Fibroblast of the aortic adventitia (primary cell): Measurements from ENCODE around the gene ZNF462. TPM values are rescaled to one million over a fixed set of nuclear protein-coding genes. Genes with fewer than 3 reads are reported as not detected.
A peak's percentile ranks its signal among the peaks of the same experiment; 100 is the strongest.

Source experiments
- DNase-seq: peaks from one replicate; pipeline ENCODE4 v3.0.0-alpha.2; 2010; ENCODE audit warnings: low read depth
- H3K4me3 ChIP-seq: 2 replicates; pipeline ENCODE4 v1.5.1; 2011; ENCODE audit warnings: low read depth, mild to moderate bottlenecking, control low read depth, low read length, moderate library complexity
- total RNA-seq: library from RNA; depleted of rRNA; stranded (reverse); fragments of >200 nt; gene quantifications from 2 replicates; pipeline ENCODE4 v1.2.3, GENCODE V29; 2012; ENCODE audit warnings: low replicate concordance
- TF ChIP-seq, protein P1 (sequence below): IDR thresholded peaks from 2 replicates; pipeline ENCODE4 v1.5.1; 2011; ENCODE audit warnings: mild to moderate bottlenecking, low read length, control low read depth, inconsistent platforms; ENCODE audit not compliant: insufficient read depth

The ZNF462 gene
- total RNA-seq, 1 donor, result 9.1 TPM

DNA sequence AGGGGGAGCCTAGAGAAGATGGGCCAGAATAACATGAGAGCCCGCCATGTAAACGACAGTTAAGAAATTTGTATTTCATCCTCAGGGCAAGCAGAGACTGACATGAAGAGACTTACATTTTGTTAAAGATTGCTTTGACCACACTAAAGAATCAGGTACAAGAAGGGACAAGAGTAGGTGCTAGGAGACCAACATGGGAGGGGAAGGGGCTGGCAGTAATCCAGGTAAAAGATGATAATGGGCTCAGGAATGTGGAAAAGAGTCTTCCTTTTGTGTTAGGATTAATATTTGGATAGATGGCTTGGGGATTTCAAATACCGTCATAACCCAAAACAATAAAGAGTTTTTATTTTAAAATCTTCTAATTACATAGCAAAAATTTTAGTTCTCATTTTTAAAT is 137.3 kb downstream of the ZNF462 start:
- DNase-seq, result no peak
- no peak overlapping the region for H3K4me3 ChIP-seq
- TF ChIP-seq, protein P1, sequence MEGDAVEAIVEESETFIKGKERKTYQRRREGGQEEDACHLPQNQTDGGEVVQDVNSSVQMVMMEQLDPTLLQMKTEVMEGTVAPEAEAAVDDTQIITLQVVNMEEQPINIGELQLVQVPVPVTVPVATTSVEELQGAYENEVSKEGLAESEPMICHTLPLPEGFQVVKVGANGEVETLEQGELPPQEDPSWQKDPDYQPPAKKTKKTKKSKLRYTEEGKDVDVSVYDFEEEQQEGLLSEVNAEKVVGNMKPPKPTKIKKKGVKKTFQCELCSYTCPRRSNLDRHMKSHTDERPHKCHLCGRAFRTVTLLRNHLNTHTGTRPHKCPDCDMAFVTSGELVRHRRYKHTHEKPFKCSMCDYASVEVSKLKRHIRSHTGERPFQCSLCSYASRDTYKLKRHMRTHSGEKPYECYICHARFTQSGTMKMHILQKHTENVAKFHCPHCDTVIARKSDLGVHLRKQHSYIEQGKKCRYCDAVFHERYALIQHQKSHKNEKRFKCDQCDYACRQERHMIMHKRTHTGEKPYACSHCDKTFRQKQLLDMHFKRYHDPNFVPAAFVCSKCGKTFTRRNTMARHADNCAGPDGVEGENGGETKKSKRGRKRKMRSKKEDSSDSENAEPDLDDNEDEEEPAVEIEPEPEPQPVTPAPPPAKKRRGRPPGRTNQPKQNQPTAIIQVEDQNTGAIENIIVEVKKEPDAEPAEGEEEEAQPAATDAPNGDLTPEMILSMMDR, result no peak

DNA sequence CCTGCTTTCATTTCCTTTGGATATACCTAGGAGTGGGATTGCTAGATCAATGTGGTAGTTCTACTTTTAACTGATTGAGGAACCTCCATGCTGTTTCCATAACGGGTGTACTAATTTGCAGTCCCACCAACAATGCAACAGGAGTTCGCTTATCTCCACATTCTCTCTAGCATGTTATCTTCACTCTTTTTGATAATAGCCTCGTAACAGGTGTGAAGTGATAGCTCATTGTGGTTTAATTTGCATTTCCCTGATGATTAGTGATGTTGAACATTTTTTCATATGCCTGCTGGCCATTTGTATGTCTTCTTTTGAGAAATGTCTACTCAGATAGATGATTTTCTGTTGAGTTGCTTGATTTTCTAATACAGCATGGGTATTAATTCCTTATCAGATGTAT is 142.2 kb downstream of the ZNF462 start:
- H3K4me3 ChIP-seq, result no peak overlapping the region
- TF ChIP-seq, protein P1, result no peak
- no peak for DNase-seq

DNA sequence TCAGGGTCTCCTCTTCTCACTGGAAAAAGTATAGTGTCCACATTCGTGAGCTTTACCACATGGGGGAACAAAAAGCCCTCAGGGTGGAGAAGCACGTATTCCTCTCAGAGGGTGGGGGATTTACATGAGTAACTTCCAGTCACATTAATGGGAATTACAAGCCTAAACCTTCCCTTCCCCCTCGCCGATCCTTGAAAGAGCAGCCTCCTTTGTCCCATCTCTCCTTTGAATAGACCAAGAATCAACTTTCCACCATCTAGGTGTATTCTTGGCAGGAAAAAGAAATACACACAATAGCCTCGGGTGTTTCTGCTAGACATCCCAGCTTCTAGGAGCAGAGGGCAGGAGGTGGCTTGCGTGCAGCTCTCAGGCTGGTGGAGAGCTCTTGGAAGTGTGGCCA is 144.4 kb downstream of the ZNF462 start:
- DNase-seq, result no peak
- TF ChIP-seq, protein P1, result no peak
- no peak overlapping the region for H3K4me3 ChIP-seq

DNA sequence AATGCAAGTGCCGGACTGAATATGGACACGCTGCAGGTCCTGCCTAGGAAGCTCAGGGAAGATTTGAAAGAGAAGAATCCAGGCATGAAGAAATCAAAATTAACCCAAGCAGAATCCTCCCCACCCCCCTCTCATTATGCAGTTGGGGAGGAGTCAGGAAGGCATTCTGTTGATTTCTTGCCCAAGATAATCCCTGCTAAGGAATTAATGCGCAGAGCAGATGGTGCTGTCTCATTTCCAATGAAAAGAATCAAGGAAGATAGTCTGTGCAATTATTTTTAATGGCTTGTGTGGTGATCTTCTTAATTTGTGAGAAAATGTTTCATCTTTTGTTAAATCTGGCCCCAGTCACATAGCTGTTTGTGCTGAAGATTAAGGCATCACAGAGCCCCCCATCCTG is 145.0 kb downstream of the ZNF462 start:
- H3K4me3 ChIP-seq, result no peak overlapping the region
- no peak for DNase-seq
- TF ChIP-seq, protein P1, result no peak

DNA sequence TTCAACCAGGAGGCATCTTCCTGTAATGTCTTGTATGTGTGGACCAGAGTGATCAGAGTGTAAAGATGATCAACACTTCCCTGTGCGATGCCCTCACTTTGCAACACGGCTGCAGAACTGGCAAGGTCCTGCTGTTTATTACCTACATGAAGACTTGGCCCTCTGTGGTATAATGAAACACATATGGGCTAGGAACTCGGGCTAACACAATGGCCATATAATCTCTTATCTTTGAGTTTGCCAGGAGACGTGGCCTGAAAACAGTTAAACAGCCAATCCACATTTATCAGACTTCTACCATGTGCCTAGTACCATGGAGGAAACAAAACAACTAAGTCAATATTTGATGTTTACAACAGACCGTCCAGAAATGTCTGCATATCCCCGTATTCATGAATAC is 145.5 kb downstream of the ZNF462 start:
- TF ChIP-seq, protein P1, result no peak
- H3K4me3 ChIP-seq, result no peak overlapping the region
- DNase-seq, result no peak

DNA sequence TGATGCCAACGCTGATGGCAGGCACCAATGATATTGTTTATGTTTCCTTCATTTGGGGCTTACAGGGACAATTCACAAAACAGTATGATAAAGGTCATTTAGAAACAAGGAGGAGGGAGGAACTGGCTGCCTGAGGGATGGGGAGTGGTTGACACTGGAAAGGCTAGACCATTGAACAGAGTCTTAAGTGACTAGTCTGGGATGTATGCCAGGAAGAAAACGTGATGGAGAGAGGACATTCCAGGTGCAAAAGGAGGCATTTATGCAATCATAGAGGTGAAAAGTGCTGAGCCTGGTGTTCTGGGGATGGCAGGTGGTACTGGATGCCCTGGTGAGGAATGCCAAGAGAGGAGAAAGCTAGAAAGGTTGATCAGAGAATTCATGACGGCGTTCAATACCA is 153.4 kb downstream of the ZNF462 start:
- TF ChIP-seq, protein P1, result no peak
- H3K4me3 ChIP-seq, result no peak overlapping the region
- no peak for DNase-seq

DNA sequence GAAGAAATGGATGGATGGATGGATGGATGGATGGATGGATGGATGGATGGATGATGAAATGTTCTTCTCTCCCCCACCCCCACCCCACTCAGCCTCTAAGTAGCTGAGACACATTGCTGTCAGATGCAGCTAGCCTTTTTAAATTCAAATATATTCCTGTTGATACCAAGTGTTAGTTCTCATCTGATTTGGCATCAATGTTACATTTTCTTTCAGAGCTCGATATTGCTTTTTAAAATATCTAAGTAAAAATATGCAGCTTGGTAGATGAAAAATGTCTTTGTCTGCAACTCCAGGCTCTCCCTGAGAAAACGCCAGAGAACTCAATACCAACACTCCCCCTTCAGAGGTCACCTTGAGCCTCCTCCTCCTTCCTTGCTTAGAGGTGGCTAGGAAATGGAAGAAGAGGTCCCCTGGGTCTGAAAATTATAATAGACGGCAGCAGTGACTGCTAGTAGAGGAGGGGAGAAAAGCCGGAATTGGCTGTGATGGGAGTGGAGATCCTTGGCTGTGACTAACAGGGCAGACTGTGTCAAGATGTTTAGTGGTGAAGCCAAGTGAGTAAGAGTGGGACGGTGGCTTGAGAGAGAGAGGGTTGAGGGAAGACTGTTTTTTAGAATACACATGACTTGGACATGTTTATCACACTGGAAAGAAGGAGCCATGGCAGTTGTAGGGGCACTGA is 156.0 kb downstream of the ZNF462 start:
- H3K4me3 ChIP-seq, result no peak overlapping the region
- TF ChIP-seq, protein P1, result no peak
- peak; percentile 64 for DNase-seq
